Measurements from ENCODE around the gene HHAT.
A peak's percentile ranks its signal among the peaks of the same experiment; 100 is the strongest.

Gene HHAT

DNA sequence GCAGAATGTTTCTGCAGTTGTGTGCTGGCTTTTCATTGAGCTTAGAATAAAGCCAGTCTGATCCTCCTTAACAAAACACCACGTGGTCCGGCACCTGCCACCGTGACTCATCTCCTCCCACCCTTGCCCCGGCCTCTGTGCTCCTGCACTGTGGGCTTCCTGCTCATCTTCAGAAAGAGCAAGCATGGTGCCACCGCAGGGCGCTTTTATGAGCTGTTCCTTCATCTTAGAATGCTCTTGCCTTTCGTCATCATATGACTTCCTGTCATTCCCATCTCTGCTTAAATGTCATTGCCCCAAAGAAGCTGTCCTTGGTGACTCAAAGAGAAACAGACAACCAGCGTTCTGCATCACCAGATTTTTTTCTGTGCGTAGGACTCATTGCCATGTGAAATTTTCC, 117.8 kb downstream of the HHAT start:
- peak; percentile 60 for DNase-seq

GRCh38 chr1:210447456-210448057, 118.9 kb downstream of the HHAT start:
- DNase-seq, result no peak

DNA sequence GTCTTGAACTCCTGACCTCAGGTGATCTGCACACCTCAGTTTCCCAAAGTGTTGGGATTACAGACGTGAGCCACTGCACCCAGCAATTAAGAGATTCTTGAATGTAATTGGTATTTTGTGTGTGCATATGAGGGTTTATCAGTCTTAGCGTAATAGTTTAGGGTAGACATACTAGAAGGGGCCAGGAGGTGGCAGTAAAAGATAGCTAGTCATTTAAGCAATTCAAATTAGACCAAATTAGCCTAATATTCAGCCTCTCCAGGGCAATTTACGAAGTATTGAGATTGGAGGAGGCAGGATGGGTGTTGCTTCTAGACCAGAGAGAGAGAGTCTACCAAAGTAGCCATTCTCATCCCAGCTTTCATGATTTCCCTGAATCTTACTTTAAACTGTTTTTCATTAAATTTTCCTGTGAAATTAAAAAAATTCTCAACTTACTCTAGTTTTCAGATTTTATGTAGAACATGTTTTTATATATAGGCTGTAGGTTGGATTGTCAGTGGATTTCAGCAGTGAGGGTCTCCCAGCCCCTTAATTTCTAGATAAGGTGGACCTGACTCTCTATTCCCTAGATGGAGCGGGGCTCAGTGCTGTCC, 119.7 kb downstream of the HHAT start:
- peak; percentile 41 for DNase-seq

DNA sequence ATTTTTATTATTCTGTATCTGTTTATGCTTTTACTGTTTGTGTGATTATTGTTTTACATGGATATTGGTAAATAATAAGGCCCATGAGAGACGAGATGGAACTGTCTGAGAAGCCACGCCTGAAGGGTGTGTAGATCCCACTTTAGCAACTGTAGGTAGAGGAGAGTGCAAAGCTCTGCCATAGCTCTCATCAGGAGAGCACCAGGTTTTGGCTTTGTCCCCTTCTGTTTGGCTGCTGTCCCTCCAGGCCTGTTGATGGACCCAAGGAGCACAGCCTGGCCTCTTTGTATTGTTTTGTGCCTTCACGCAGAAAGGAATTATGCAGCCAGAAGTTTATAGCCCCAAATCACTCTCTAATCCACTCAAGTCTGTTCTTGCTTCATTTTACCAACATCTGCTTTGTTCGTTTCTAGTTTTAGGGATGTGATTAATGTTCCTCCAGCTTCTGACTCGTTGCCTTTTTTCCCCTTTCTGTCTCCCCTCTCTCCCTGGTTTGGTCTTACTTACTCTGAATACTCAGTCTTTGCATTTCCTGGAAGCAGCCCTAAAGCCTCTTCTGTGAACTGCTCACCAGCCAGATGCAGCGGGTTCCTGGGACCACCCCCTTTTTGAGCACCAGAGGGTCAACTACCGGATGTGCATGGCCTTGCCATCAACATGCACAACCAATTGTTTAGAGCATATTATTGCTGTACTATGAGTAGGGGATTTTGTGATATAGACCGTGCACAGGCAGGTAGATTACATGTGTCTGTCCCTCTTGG, 127.3 kb downstream of the HHAT start:
- DNase-seq, result no peak

DNA sequence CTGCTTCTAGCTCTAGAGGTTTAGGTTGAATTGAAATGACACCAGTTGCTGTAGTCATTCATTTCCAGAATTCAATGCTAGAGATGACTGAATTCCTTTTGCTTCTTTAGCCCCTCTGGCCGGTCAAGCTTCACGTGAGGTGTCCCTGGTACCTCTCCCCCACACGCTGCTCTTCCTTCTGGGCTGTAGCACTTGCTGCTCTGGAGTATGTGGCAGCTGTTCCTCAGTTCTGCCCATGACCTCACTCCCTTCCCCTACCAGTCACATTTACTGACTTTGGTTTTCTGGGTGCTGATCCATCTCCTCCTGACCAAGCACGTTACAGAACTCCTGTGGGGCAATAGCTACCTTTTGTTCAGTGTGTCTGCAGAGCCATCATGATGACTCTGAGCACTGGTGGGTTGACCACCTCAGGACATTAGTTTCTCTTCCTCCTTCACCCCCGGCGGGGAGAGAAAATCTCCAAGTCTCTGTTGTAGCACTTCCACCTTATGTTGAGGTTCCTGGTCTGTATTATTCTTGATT, 128.1 kb downstream of the HHAT start:
- no peak for DNase-seq

- no peak for DNase-seq
These were observed 128.9 kb downstream of the HHAT start for GRCh38 chr1:210457568-210457967.

GRCh38 chr1:210464519-210465039, 135.9 kb downstream of the HHAT start:
- DNase-seq, result no peak

GRCh38 chr1:210465150-210465549, 136.4 kb downstream of the HHAT start:
- DNase-seq, result no peak

DNA sequence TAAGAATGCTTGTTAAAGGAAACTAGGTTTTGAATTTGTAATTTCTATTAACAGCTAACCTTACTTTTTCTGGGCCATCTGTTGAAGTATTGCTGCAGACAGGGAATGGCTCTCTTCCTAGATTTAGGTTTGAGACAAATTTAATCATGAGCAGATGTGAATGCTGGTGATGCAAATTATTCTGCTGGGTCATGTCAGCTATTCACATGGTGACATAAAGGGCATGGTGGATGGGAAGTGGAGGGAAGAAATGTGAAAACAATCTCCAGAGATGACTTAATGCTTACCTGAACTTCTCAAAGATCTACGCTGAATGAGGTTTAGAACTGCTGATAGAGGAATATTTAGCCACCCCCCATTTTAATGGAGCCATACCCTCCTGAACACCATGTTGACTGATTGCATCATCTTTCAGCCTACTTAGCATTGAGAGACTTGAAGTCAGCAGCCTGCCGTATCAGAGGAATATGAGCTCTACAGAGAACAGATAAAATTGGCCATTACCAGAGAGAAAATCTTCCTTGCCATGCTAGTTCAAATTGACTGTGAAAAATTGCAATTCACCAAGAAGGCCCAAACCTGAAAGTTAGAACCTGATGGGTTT, 138.8 kb downstream of the HHAT start:
- DNase-seq, result no peak

DNA sequence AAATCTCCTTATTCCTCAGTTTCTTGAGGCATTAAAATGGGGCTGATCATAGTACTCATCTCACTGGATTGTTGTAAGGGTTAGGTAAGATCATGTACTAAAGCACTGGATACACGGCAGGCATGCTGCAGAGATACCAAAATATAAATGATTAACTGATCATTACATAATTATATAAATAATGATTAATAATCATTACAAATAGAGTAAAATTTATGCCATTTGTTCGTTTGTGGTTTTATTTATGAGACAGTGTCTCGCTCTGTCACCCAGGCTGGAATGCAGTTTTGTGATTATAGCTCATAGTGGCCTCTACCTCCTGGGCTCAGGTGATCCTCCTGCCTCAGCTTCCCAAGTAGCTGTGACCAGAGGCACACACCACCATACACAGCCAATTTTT, 140.7 kb downstream of the HHAT start:
- no peak for DNase-seq

- DNase-seq, result no peak
These were observed 146.6 kb downstream of the HHAT start for GRCh38 chr1:210475321-210475720.

DNA sequence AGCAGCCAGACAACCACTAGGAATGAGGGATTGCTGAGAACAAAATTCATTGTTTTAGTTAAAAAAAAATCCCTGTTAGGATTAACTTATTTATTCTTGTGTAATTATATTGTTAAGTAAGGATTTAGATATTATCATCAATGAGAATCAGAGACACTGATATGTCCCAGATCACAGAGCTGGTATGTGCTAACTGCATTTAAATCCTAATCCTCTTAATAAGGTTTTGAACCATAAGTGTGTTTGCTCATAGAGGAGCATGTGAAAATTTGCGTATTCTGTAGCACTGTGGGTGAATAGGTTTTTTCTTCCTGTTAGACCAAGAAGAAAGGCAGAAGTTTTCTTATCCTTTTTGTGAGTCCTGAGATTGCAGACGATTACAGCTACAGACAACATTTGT, 147.1 kb downstream of the HHAT start:
- DNase-seq, result no peak

- DNase-seq, result no peak
These were observed 148.0 kb downstream of the HHAT start for GRCh38 chr1:210476730-210477129.

DNA sequence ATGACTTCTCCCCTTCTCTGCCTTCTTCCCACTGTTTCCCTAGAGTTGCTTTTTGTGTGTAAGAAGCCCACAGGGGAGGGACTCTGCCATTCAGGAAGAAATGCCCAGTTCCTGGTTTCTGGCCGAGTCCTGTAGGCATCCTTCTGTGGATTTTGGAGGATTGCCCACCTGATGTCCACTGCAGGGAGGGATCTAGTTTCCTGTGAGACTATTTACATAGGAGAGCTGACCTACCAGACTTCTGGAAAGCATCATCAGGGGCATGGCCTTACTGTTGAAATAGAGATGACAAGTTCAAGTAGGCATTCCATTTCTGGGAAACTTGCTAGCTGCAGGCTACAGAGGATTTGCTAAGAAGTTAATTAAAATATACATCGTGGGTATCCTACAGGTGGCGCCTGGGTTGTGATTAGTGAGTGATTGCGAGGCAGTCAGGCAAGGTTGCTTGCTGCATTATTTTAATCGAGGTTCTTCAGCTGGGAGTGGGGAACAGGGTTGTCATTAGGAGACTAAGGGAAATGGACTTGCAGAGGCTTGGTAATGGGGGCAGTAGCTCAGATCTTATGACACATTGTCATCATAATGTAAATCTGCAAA, 148.7 kb downstream of the HHAT start:
- no peak for DNase-seq

DNA sequence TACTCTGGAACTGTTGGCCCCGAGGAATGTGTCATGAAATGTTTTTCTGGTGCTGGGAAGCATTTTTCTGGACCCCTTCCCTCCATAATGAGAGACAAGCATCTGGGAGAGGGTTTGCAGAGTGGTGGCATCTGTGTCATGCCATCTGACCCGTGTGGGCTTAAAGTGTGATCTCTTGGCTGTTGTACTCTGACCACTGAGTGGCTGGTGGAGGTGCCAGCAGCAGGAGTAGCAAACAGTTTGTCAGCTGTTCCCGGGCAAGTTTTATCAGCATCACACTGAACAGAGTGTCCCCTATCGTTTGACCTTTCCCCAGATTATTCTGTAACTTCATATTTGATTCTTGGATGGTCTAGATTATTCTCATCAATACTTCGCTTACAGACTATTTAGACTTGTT, 150.1 kb downstream of the HHAT start:
- no peak for DNase-seq

DNA sequence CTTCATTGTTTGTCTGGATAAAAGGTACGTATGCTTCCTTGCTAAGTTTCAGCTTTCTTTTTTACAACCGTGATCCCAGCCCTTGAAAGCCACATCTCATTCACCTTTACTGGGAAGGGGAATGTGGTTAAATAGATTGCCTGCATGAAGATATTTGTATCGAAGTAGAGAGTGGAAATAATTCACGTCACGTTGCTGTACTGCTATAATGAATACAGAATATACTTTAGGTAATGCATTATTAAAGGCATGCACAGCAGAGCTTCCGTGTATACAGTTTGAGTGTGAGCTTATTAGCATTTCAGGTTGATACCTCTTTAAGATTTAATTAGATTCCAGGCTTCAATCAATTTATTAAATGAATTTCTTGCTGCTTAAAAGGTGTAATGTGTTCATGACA, 153.8 kb downstream of the HHAT start:
- DNase-seq, result no peak

DNA sequence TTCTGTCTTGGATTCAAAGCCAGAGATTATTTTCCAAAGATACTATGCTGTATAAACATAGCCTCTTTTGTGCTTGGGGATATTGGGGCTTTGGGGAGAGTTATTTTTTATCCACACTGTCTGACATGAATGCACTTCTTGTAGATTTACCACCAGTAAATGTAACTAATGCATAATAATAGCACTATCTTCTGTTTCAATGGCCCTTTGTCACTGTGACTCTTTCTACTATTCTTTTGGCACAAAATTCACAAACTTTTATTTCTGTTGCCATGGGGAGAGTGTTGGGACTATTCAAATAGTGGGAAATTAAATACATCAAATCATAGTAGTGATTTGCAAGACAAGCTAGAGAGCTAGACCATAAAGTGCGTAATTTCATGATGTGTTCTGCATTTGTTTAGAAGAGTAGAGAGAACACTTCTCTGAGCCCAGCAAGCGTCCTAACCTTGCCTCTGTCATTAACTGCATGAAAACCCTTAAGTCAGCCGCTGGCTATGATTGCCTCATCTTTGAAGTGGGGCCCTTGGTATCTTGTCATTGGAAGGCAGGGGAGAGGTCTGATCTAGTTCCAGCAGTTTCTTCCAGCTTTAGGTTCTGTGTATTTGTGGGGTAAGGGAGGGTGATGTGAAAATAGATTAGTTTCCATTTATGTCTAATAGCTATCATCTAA, 154.4 kb downstream of the HHAT start:
- no peak for DNase-seq

DNA sequence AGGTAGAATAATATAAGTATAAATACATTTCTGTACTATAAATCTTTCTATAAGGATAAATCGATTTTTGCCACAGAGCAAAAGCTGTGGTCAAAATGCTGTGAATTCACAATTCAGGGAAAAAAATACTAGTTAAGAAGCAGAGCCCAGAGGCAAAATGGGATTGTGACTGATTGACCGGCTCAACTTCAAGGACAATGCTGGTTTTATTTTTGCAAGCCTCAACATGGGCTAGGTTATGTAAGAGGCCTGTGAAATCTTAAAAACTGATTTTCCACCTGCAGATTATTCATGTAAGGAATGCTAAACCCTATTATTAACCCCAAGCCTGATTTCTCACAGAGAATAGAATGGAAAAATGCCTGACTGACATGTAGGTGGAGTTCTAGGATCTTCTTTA, 155.1 kb downstream of the HHAT start:
- DNase-seq, result no peak

GRCh38 chr1:210487021-210487420, 158.3 kb downstream of the HHAT start:
- DNase-seq, result no peak

DNA sequence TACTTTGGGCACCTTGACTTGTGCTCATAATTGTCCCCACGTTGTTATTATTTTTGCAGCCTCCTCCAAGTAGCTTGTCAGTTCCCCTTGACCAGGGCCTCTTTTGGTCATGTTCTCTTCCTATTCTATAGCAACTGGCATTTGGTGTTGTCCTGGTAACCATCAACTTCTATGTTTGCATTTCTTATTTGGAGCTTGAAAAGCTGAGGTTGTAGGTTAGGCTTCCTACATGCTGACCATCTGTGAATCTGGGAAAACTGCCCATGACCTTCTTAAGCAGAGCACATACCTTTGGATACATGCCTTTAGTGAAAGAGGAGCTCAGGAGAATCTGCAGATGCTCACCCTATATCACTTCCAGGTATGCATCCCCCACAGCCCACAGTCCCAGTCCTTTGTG, 160.8 kb downstream of the HHAT start:
- DNase-seq, result no peak

DNA sequence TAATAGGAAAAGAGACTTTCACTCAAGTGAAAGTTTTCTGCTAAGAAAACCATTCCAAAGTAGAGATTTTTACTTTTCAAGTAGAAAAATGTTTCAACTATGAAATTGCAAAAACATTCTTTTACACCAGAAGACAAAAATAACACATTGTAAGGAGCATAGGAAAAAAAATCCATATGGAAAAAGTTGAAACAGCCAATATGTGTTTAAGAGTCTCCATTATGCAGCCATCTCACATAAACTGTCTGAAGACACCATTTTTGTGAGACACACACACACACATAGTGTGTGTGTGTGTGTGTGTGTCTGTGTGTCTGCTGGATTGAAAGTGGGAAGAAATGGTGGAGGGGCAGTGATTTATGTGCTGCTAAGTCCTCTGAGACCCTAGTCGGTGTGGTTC, 162.1 kb downstream of the HHAT start:
- DNase-seq, result no peak

- DNase-seq, result no peak
These were observed 167.4 kb downstream of the HHAT start for GRCh38 chr1:210496063-210496462.

DNA sequence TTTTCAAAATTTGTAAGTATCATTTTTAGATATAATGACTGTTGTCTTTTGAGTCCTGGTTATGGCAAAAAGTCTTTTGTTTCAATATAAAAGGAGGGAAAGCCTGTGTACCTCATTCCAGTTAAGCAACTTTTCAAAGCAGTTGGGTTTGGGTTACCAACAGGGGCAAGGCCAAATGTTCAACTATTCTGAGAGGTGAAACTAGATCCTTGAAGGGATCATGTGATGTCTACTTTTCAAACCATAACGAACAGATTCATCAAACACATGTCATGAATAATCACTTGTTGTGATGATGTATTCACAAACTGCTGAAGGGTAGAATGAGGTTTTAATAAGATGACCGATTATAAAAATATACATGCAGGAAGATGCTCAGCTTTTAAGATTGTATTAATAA, 171.3 kb downstream of the HHAT start:
- DNase-seq, result no peak

All from CD4-positive, alpha-beta T cell treated with Interleukin-12 subunit alpha and Interleukin-12 subunit beta, for 1 hour (primary cell).